MCF 10A (cell line): ENCODE results near the gene PTBP1. TPM values are rescaled to one million over a fixed set of nuclear protein-coding genes. Genes with fewer than 3 reads are reported as not detected.

ENCODE experiments used
- BruUV-seq: library from RNA; stranded (reverse); fragments of 400-500 nt; replicated peaks from 2 replicates; lab custom pipeline; 2021; lab: Mats Ljungman, UMichigan
- CTCF ChIA-PET: fragments of 300-600 bp; sonication (Branson Sonifier 250); formaldehyde crosslinking; extraction: SDS; loops from one replicate; lab custom pipeline; 2021; ENCODE audit warnings: antibody characterized with exemption, inconsistent platforms; lab: Yijun Ruan, JAX
- POLR2A ChIA-PET: fragments of 300-600, 350-650 bp; sonication (Branson Sonifier 250); formaldehyde crosslinking; extraction: SDS; loops from one replicate; lab custom pipeline; 2020; ENCODE audit warnings: antibody characterized with exemption, inconsistent platforms; lab: Yijun Ruan, JAX
- DNase-seq: peaks from one replicate; pipeline ENCODE4 v3.0.0-alpha.2; 2018; ENCODE audit not compliant: unreplicated experiment
- H3K27ac Mint-ChIP-seq: one replicate; pipeline ENCODE4 v1.8.0; 2022; ENCODE audit warnings: mild to moderate bottlenecking, low read depth, mixed read lengths; ENCODE audit not compliant: unreplicated experiment
- H3K27me3 Mint-ChIP-seq: one replicate; pipeline ENCODE4 v1.8.0; 2022; ENCODE audit warnings: mixed read lengths; ENCODE audit not compliant: insufficient read depth, unreplicated experiment
- H3K36me3 Mint-ChIP-seq: one replicate; pipeline ENCODE4 v1.8.0; 2022; ENCODE audit warnings: mild to moderate bottlenecking, moderate library complexity, mixed read lengths; ENCODE audit not compliant: insufficient read depth, unreplicated experiment
- H3K4me1 Mint-ChIP-seq: one replicate; pipeline ENCODE4 v1.8.0; 2022; ENCODE audit warnings: mixed read lengths; ENCODE audit not compliant: insufficient read depth, unreplicated experiment
- H3K4me3 Mint-ChIP-seq: one replicate; pipeline ENCODE4 v1.8.0; 2022; ENCODE audit warnings: mild to moderate bottlenecking, moderate library complexity, mixed read lengths; ENCODE audit not compliant: unreplicated experiment
- H3K9me3 Mint-ChIP-seq: one replicate; pipeline ENCODE4 v1.8.0; 2022; ENCODE audit warnings: mixed read lengths; ENCODE audit not compliant: unreplicated experiment
- intact Hi-C: fragments of 100-400 bp; cut with micrococcal nuclease; formaldehyde crosslinking; loops from 2 replicates; pipeline ENCODE4 v1.14.1; 2022
- total RNA-seq: library from RNA; stranded (reverse); gene quantifications from 2 replicates; pipeline ENCODE4 v1.2.3, GENCODE V29; 2022
- TF ChIP-seq, protein P1 (sequence below): fragments of 200-600 bp; IDR thresholded peaks from one replicate; pipeline ENCODE4 v1.8.0; 2022; ENCODE audit warnings: antibody characterized with exemption, mild to moderate bottlenecking; ENCODE audit not compliant: unreplicated experiment

The PTBP1 gene
- total RNA-seq, 1 experiment from 2014 or later = 431 TPM

DNA sequence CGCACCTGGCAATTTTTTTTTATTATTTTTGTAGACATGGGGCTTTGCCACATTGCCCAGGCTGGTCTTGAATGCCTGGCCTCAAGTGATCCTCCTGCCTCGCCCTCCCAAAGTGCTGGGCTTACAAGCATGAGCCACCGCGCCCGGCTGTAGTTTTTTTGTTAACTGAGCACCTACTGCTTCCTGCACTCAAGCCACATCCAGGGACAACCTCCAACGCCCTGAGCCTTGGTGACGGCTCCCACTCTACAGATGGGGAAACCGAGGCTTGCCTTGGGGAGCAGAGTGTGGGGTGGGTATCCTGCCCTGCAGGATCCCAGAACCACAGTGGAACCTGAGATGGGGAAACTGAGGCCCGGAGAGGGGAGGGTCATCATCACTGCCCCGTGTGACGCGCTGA lies 57.9 kb downstream of the PTBP1 start:
- POLR2A ChIA-PET = no interaction called here
- Mint-ChIP-seq H3K27ac (no peak overlapping the region), H3K36me3 (no peaks in the 10 kb centered on the region), H3K9me3 (no peaks in the 10 kb centered on the region), H3K4me3 (no peak overlapping the region), H3K27me3 (no peaks in the 10 kb centered on the region), H3K4me1 (peaks cover 8% of the 10 kb centered on the region)
- TF ChIP-seq, protein P1, sequence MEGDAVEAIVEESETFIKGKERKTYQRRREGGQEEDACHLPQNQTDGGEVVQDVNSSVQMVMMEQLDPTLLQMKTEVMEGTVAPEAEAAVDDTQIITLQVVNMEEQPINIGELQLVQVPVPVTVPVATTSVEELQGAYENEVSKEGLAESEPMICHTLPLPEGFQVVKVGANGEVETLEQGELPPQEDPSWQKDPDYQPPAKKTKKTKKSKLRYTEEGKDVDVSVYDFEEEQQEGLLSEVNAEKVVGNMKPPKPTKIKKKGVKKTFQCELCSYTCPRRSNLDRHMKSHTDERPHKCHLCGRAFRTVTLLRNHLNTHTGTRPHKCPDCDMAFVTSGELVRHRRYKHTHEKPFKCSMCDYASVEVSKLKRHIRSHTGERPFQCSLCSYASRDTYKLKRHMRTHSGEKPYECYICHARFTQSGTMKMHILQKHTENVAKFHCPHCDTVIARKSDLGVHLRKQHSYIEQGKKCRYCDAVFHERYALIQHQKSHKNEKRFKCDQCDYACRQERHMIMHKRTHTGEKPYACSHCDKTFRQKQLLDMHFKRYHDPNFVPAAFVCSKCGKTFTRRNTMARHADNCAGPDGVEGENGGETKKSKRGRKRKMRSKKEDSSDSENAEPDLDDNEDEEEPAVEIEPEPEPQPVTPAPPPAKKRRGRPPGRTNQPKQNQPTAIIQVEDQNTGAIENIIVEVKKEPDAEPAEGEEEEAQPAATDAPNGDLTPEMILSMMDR = no peak
- intact Hi-C loops = loop anchor here (10.0 kb wide), 1 partner anchor 130 kb away; the partner anchor contains the start of gene WDR18
- CTCF ChIA-PET = interaction anchor here (0.8 kb wide), 1 partner anchor 67 kb away, joined by 3 read pairs; no protein-coding TSS in a partner anchor
- BruUV-seq = no TSS peak
- DNase-seq = no peak

GRCh38 chr19:855566-856120 lies 58.4 kb downstream of the PTBP1 start:
- Mint-ChIP-seq H3K36me3 (no peaks in the 10 kb centered on the region), H3K4me3 (no peak overlapping the region), H3K4me1 (peaks cover 3% of the 10 kb centered on the region), H3K9me3 (no peaks in the 10 kb centered on the region), H3K27ac (no peak overlapping the region), H3K27me3 (no peaks in the 10 kb centered on the region)
- intact Hi-C loops = loop anchor here (10.0 kb wide), 1 partner anchor 129 kb away; the partner anchor contains the start of gene WDR18
- no peak for DNase-seq
- TF ChIP-seq, protein P1 = no peak
- BruUV-seq = no TSS peak
- ChIA-PET CTCF (interaction anchor here (0.6 to 1.3 kb wide), 7 partner anchors 35 to 338 kb away, joined by 3 to 5 read pairs (median 3); no protein-coding TSS in a partner anchor), POLR2A (no interaction called here)

- H3K9me3 Mint-ChIP-seq = no peaks in the 10 kb centered on the region
- TF ChIP-seq, protein P1 = no peak
- no TSS peak for BruUV-seq
- no peak for DNase-seq
- POLR2A ChIA-PET = no interaction called here
- peaks cover 5% of the 10 kb centered on the region for H3K4me1 Mint-ChIP-seq
- intact Hi-C loops = loop anchor here (10.0 kb wide), 1 partner anchor 127 kb away; the partner anchor contains the start of gene WDR18
- no peaks in the 10 kb centered on the region for H3K36me3 Mint-ChIP-seq
- H3K4me3 Mint-ChIP-seq = no peak overlapping the region
- no peaks in the 10 kb centered on the region for H3K27me3 Mint-ChIP-seq
- H3K27ac Mint-ChIP-seq = no peak overlapping the region
- CTCF ChIA-PET = interaction anchor here (0.6 to 1.2 kb wide), 5 partner anchors 9 to 400 kb away, joined by 3 to 5 read pairs (median 4); no protein-coding TSS in a partner anchor
Observed at GRCh38 chr19:858284-858683, 61.0 kb downstream of the PTBP1 start.
